HepG2 (cell line): ENCODE data around the gene MPPE1. TPM values are rescaled to one million over a fixed set of nuclear protein-coding genes. Genes with fewer than 3 reads are reported as not detected.

Experiments
- ATAC-seq: fragments of 200-7000 bp; cut with Tn5 transposase; 3 replicates; pipeline ENCODE4 v1.9.1; 2020; ENCODE audit warnings: mild to moderate bottlenecking, moderate library complexity
- BruUV-seq: library from RNA; stranded (reverse); fragments of 400-500 nt; replicated peaks from 2 replicates; lab custom pipeline; 2021; lab: Mats Ljungman, UMichigan
- CTCF ChIA-PET: fragments of 300-600 bp; formaldehyde crosslinking; extraction: SDS; loops from one replicate; lab custom pipeline; 2021; ENCODE audit warnings: low total read pairs, inconsistent platforms, low intra/inter-chr PET ratio; lab: Yijun Ruan, JAX
- POLR2A ChIA-PET: fragments of 350-600 bp; sonication (Branson Sonifier 250); formaldehyde crosslinking; loops from one replicate; lab custom pipeline; 2020; ENCODE audit warnings: antibody characterized with exemption, inconsistent platforms; lab: Yijun Ruan, JAX
- DNase-seq: peaks from one replicate; pipeline ENCODE4 v3.0.0-alpha.2; 2015; ENCODE audit warnings: low spot score
- FAIRE-seq: peaks from 3 replicates; lab custom pipeline; 2011; peaks lifted over from hg19 to GRCh38; lab: Jason Lieb, UNC
- H2AFZ ChIP-seq: one replicate; pipeline ENCODE4 v1.6.1; 2011; ENCODE audit warnings: low read length, inconsistent platforms
- H3K27ac ChIP-seq: fragments of 300-600 bp; 3 replicates; pipeline ENCODE4 v1.8.0; 2011; ENCODE audit warnings: mixed run types, mild to moderate bottlenecking, mixed read lengths, low read length, inconsistent platforms; ENCODE audit not compliant: insufficient read depth; ENCODE audit errors: extremely low read length
- H3K27me3 ChIP-seq, 2 experiments: fragments of 200-600 bp in 1 of 2; 2 replicates in 1 of 2; 3 replicates in 1 of 2; pipeline versions ENCODE4 v1.6.0 to v1.8.0; 2011; ENCODE audit warnings: low read length in 2 of 2, mild to moderate bottlenecking in 2 of 2, moderate library complexity in 2 of 2, inconsistent platforms in 1 of 2; ENCODE audit not compliant: insufficient read depth in 2 of 2, control insufficient read depth in 1 of 2
- H3K36me3 ChIP-seq, 2 experiments: fragments of 200-600 bp in 1 of 2; replicated peaks in 1 of 2; 2 replicates in 1 of 2; 3 replicates in 1 of 2; pipeline versions ENCODE4 v1.5.1 to v1.8.0; 2011; ENCODE audit warnings: low read length in 2 of 2, inconsistent platforms in 1 of 2; ENCODE audit not compliant: insufficient read depth in 2 of 2, control insufficient read depth in 1 of 2
- H3K4me1 ChIP-seq: 2 replicates; pipeline ENCODE4 v1.5.1; 2012; ENCODE audit warnings: low read length, inconsistent platforms; ENCODE audit not compliant: insufficient read depth
- H3K4me2 ChIP-seq: 2 replicates; pipeline ENCODE4 v1.6.0; 2011; ENCODE audit warnings: low read depth, low read length, inconsistent platforms
- H3K4me3 ChIP-seq, 3 experiments: fragments of 200-600 bp in 1 of 3; sonication (generic), shearing (Covaris generic) in 1 of 3; replicated peaks in 1 of 3; 2 replicates each; pipeline ENCODE4 v1.5.1; 2011 to 2016; ENCODE audit warnings: low read length in 3 of 3, inconsistent platforms in 2 of 3, low read depth in 2 of 3, mild to moderate bottlenecking in 2 of 3, control low read depth in 1 of 3, mixed read lengths in 1 of 3; ENCODE audit not compliant: insufficient read depth in 1 of 3
- H3K79me2 ChIP-seq: one replicate; pipeline ENCODE4 v1.6.1; 2011; ENCODE audit warnings: low read length, inconsistent platforms; ENCODE audit not compliant: insufficient read depth
- H3K9ac ChIP-seq: 2 replicates; pipeline ENCODE4 v1.6.0; 2011; ENCODE audit warnings: mild to moderate bottlenecking, low read depth, low read length, inconsistent platforms; ENCODE audit not compliant: insufficient read depth
- H3K9me3 ChIP-seq: 2 replicates; pipeline ENCODE4 v1.5.1; 2012; ENCODE audit warnings: mild to moderate bottlenecking, low read length
- H4K20me1 ChIP-seq: 2 replicates; pipeline ENCODE4 v1.6.0; 2011; ENCODE audit warnings: inconsistent platforms, mild to moderate bottlenecking, low read length, moderate library complexity; ENCODE audit not compliant: insufficient read depth
- CEBPB ChIP-seq: IDR thresholded peaks from 2 replicates; pipeline ENCODE4 v1.6.1; 2011; ENCODE audit warnings: low read depth, low read length, improper control_type of control experiment, borderline replicate concordance
- CEBPG ChIP-seq: IDR thresholded peaks from 2 replicates; pipeline ENCODE4 v1.6.1; 2016
- ZFP37 ChIP-seq: sonication (generic); formaldehyde crosslinking; IDR thresholded peaks from 2 replicates; pipeline ENCODE4 v1.4.0; 2020; ENCODE audit warnings: missing genetic modification reagents, borderline replicate concordance
- ZNF362 ChIP-seq: sonication (generic); formaldehyde crosslinking; IDR thresholded peaks from 2 replicates; pipeline ENCODE4 v1.4.0; 2020; ENCODE audit warnings: missing genetic modification reagents, mild to moderate bottlenecking, borderline replicate concordance
- ZNF646 ChIP-seq: sonication (generic); formaldehyde crosslinking; IDR thresholded peaks from 2 replicates; pipeline ENCODE4 v1.9.0; 2021; ENCODE audit warnings: mild to moderate bottlenecking, missing genetic modification reagents
- WGBS: methylation state at CpG from one replicate; pipeline ENCODE4 v1.1.6; 2017; ENCODE audit warnings: low lambda C conversion rate; 5-methylcytosine and 5-hydroxymethylcytosine counted together
- in situ Hi-C: cut with HindIII; loops from 2 replicates; pipeline ENCODE4 v1.10.0; 2017; ENCODE audit warnings: low pct_unique_long_range_greater_than_20kb; ENCODE audit not compliant: extremely low pct_ligation_motif_present
- intact Hi-C: fragments of 100-400 bp; cut with micrococcal nuclease; formaldehyde crosslinking; loops from one replicate; pipeline ENCODE4 v1.10.0; 2022; ENCODE audit not compliant: unreplicated experiment
- polyA plus RNA-seq, 8 experiments: library from polyadenylated mRNA; depleted of rRNA in 3 of 8; stranded (reverse) in 7 of 8; unstranded in 1 of 8; fragments of >200 nt; fragmentation: Illumina TruSeq in 4 of 8; extraction: Trizol in 4 of 8; gene quantifications; 2 replicates each; pipeline versions ENCODE4 v1.2.1 to v1.2.3, GENCODE V29; 2011 to 2016; ENCODE audit warnings: low read depth in 4 of 8, missing spikeins in 1 of 8, mixed read lengths in 1 of 8; ENCODE audit not compliant: insufficient read depth in 1 of 8
- total RNA-seq, 5 experiments: library from RNA; depleted of rRNA; stranded (reverse); fragments of >200 nt; fragmentation: Illumina TruSeq; extraction: Trizol; gene quantifications; 2 replicates each; pipeline ENCODE4 v1.2.3, GENCODE V29; 2016; ENCODE audit warnings: low read depth in 1 of 5

The MPPE1 gene
- total and polyA plus RNA-seq, 2 of the 13 experiments (the other 11 are each of a cell fraction or from before 2014, with no cell fraction given) = 9.6 to 11.9 TPM

- Histone ChIP-seq H4K20me1 (no peaks in the 10 kb centered on the region), H3K4me3 (no peak overlapping the region), H3K36me3 (no peaks in the 10 kb centered on the region), H3K4me1 (peaks cover 55% of the 10 kb centered on the region), H2AFZ (no peak overlapping the region), H3K27me3 (no peaks in the 10 kb centered on the region), H3K9ac (no peak overlapping the region), H3K9me3 (no peaks in the 10 kb centered on the region), H3K4me2 (no peak overlapping the region), H3K27ac (no peak overlapping the region), H3K79me2 (no peaks in the 10 kb centered on the region)
- FAIRE-seq (no peak), DNase-seq (no peak), ATAC-seq (no peak)
- BruUV-seq = no TSS peak
- POLR2A ChIA-PET = interaction anchor here (0.9 to 1.6 kb wide), 2 partner anchors 10 to 23 kb away, joined by 3 to 5 read pairs; no protein-coding TSS in a partner anchor
- 0 out of 2 replicates have a peak, but pooled peaks have one; percentile 16 for TF ChIP-seq ZNF362
- peak; percentile 61; the same call in 1 of the 2 replicates for TF ChIP-seq CEBPB
- peak; percentile 48; the same call in 1 of the 2 replicates for TF ChIP-seq CEBPG (CRISPR knock-in tag)
- no peak for TF ChIP-seq ZFP37 (CRISPR knock-in tag)
- CTCF ChIA-PET = no interaction called here
- in situ Hi-C loops (no loop called here), intact Hi-C loops (no loop called here)
- WGBS = 48% methylated on average over 6 of the region's 6 CpGs
Observed at GRCh38 chr18:11862468-11863137, 45.5 kb downstream of the MPPE1 start.

GRCh38 chr18:11861583-11862288 is 46.4 kb downstream of the MPPE1 start:
- Histone ChIP-seq H3K79me2 (no peaks in the 10 kb centered on the region), H3K9ac (no peak overlapping the region), H3K4me2 (no peak overlapping the region), H3K27ac (no peak overlapping the region), H3K4me1 (peaks cover 64% of the 10 kb centered on the region), H2AFZ (no peak overlapping the region), H3K9me3 (no peaks in the 10 kb centered on the region), H4K20me1 (no peaks in the 10 kb centered on the region), H3K36me3 (no peaks in the 10 kb centered on the region), H3K4me3 (no peak overlapping the region), H3K27me3 (no peaks in the 10 kb centered on the region)
- intact Hi-C loops (no loop called here), in situ Hi-C loops (no loop called here)
- peak; percentile 83 for FAIRE-seq
- no TSS peak for BruUV-seq
- 70% methylated on average over 18 of the region's 20 CpGs for WGBS
- CTCF ChIA-PET = no interaction called here
- DNase-seq = peak; percentile 66
- ATAC-seq = peak; percentile 36; the same call in 2 of the 3 replicates
- POLR2A ChIA-PET = interaction anchor here (0.9 to 1.6 kb wide), 2 partner anchors 11 to 24 kb away, joined by 3 to 5 read pairs; no protein-coding TSS in a partner anchor
- peak; percentile 93 for TF ChIP-seq ZNF646 (CRISPR knock-in tag)
